DMS153 treated with DMSO at 0.1 percent for 48 hours (cell line): ENCODE data around the gene LRP1B.
"Not testable (repeated sequence)": the region's sequence is repeated elsewhere in the genome, so short reads cannot be mapped to it uniquely, and the experiment has no call there.

Experiments used
- DNase-seq: peaks from one replicate; lab custom pipeline; 2025; ENCODE audit not compliant: unreplicated experiment; lab: John Stamatoyannopoulos, UW

The LRP1B gene

GRCh38 chr2:140506606-140507005 is 1624.2 kb downstream of the LRP1B start:
- DNase-seq, result no peak

GRCh38 chr2:140504601-140505000 is 1626.2 kb downstream of the LRP1B start:
- DNase-seq, result no peak

- no peak for DNase-seq
Observed at GRCh38 chr2:140502951-140503630, 1627.7 kb downstream of the LRP1B start.

- no peak for DNase-seq
Observed at GRCh38 chr2:140498360-140498759, 1632.5 kb downstream of the LRP1B start.

GRCh38 chr2:140496714-140497113 is 1634.1 kb downstream of the LRP1B start:
- no peak for DNase-seq

GRCh38 chr2:140491876-140492275 is 1638.9 kb downstream of the LRP1B start:
- DNase-seq, result no peak

- no peak for DNase-seq
Observed at GRCh38 chr2:140489193-140489592, 1641.6 kb downstream of the LRP1B start.

- DNase-seq, result no peak
Observed at GRCh38 chr2:140481136-140481535, 1649.7 kb downstream of the LRP1B start.

- DNase-seq, result no peak
Observed at GRCh38 chr2:140473851-140474250, 1657.0 kb downstream of the LRP1B start.

- no peak for DNase-seq
Observed at GRCh38 chr2:140472676-140473075, 1658.1 kb downstream of the LRP1B start.

GRCh38 chr2:140465301-140465700 is 1665.5 kb downstream of the LRP1B start:
- DNase-seq, result no peak

- DNase-seq, result no peak
Observed at GRCh38 chr2:140462990-140463389, 1667.8 kb downstream of the LRP1B start.

- DNase-seq, result no peak
Observed at GRCh38 chr2:140457483-140457882, 1673.3 kb downstream of the LRP1B start.

GRCh38 chr2:140455315-140455714 is 1675.5 kb downstream of the LRP1B start:
- DNase-seq, result no peak

- no peak for DNase-seq
Observed at GRCh38 chr2:140454717-140455116, 1676.1 kb downstream of the LRP1B start.

GRCh38 chr2:140451324-140451723 is 1679.5 kb downstream of the LRP1B start:
- DNase-seq, result no peak

GRCh38 chr2:140442319-140442718 is 1688.5 kb downstream of the LRP1B start:
- DNase-seq, result no peak

GRCh38 chr2:140440815-140441214 is 1690.0 kb downstream of the LRP1B start:
- DNase-seq, result no peak

- no peak for DNase-seq
Observed at GRCh38 chr2:140436936-140437335, 1693.9 kb downstream of the LRP1B start.

- DNase-seq, result not testable (repeated sequence)
Observed at GRCh38 chr2:140427033-140427432, 1703.8 kb downstream of the LRP1B start.

GRCh38 chr2:140424471-140424870 is 1706.3 kb downstream of the LRP1B start:
- no peak for DNase-seq

GRCh38 chr2:140422759-140423158 is 1708.1 kb downstream of the LRP1B start:
- no peak for DNase-seq

- DNase-seq, result no peak
Observed at GRCh38 chr2:140417504-140417903, 1713.3 kb downstream of the LRP1B start.
